Astrocyte of the cerebellum (primary cell): ENCODE measurements around the gene CERS5.

Source experiments
- DNase-seq: peaks from one replicate; pipeline ENCODE4 v3.0.0-alpha.2; 2011; ENCODE audit warnings: low read depth
- H3K4me3 ChIP-seq: 2 replicates; pipeline ENCODE4 v1.5.1; 2011; ENCODE audit warnings: mild to moderate bottlenecking, low read depth, low read length, moderate library complexity
- in situ Hi-C: cut with HindIII; loops from 2 replicates; pipeline ENCODE4 v1.10.0; 2017; ENCODE audit warnings: low sequenced_read_pairs
- TF ChIP-seq, protein P1 (sequence below): IDR thresholded peaks from 2 replicates; pipeline ENCODE4 v1.5.1; 2012; ENCODE audit warnings: low read length, low read depth, moderate library complexity, mild to moderate bottlenecking; ENCODE audit errors: missing control alignments

The CERS5 gene

DNA sequence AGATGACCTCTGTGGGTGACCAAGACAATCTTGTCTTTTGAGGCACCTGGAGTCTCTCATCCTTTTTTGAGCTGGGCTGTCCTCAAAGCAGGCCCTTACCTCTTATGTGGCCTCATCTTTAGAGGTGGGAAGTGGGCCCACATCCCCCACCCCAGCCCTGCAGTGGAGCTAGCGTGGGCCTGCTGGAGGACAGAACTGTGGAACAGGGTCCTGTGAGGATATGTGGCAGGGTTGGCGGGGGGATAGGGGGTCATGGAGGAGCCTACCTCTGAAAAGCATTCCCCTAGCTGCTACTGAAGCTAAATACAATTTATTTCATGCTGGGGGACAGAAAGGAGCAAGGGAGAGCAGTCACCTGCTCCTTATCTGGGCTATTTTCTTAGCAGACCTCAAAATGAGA is 63.8 kb downstream of the CERS5 start:
- in situ Hi-C loops: loop anchor here (5.0 kb wide), 2 partner anchors 36 to 54 kb away; no protein-coding TSS in a partner anchor
- H3K4me3 ChIP-seq: no peak overlapping the region
- TF ChIP-seq, protein P1, sequence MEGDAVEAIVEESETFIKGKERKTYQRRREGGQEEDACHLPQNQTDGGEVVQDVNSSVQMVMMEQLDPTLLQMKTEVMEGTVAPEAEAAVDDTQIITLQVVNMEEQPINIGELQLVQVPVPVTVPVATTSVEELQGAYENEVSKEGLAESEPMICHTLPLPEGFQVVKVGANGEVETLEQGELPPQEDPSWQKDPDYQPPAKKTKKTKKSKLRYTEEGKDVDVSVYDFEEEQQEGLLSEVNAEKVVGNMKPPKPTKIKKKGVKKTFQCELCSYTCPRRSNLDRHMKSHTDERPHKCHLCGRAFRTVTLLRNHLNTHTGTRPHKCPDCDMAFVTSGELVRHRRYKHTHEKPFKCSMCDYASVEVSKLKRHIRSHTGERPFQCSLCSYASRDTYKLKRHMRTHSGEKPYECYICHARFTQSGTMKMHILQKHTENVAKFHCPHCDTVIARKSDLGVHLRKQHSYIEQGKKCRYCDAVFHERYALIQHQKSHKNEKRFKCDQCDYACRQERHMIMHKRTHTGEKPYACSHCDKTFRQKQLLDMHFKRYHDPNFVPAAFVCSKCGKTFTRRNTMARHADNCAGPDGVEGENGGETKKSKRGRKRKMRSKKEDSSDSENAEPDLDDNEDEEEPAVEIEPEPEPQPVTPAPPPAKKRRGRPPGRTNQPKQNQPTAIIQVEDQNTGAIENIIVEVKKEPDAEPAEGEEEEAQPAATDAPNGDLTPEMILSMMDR: no peak
- no peak for DNase-seq

DNA sequence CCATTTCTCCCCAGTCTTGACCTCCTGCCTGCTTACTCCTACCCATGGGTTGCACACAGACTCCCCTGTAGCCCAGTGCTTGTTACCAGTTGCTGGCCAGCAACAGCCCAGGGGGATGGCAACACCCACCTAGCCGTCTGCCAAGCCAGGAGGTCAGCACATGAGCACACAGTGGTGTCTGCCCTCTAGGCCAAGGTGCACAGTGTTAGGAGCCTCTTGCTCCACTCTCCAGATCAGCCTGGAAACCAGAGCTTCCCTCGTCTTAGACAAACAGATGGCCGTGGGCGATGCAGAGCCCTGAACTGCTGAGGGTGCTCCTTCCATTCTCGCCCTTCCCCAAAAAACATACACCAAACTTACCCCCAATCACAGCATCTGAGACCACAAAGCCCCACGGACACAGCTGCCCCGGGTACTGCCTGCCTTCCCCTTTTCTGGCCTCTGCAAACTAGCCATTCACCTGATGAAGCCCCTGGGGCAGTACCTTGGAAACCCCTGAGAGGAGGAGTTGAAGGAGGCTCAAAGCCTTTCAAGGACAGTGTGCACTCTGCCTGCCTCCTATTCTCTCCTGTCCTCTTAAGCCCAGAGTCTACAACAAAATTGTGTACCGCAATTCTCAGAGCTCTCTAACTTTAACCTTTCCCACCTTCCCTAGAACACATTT is 64.4 kb downstream of the CERS5 start:
- in situ Hi-C loops: loop anchor here (5.0 kb wide), 2 partner anchors 35 to 55 kb away; no protein-coding TSS in a partner anchor
- no peak overlapping the region for H3K4me3 ChIP-seq
- no peak for DNase-seq
- TF ChIP-seq, protein P1: no peak

DNA sequence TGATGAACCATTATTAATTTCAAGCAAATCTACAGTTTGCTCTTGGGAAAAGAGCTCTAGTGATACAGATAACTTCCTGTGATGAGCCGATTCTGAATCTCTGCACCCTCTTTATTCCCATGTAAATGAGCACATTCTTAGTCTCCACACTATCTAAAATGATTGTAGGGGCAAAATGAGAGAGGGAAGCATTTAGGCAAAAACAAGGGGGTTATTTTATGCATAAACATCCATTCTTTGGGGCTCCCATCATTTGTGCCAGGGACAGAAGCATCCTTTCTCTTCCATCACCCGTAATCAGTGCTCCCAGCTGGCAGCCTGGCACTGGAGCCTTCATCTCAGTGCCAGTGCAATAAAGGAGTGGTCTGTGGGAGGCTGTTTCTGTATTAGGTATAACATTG is 65.0 kb downstream of the CERS5 start:
- no peak overlapping the region for H3K4me3 ChIP-seq
- in situ Hi-C loops: loop anchor here (5.0 kb wide), 2 partner anchors 35 to 55 kb away; no protein-coding TSS in a partner anchor
- DNase-seq: no peak
- TF ChIP-seq, protein P1: no peak

DNA sequence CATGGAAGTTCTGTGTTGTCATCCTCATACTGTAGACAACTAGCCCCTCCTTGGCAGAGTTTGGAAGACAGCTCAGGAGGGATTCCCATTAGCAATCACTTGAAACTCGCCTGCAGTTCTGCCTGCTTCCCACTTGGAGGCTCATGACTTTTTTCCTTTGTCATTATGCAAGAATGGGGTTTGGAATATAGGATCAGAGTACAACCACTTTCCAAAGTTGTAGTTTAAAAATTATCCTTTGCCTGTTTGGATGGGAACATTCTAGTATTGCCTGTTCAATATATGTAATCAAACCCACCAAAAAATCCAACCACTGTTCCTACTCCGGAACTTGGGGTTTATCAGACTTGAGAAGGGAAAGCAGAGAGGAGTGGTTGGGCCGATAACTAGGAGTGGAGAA is 65.5 kb downstream of the CERS5 start:
- H3K4me3 ChIP-seq: no peak overlapping the region
- in situ Hi-C loops: loop anchor here (5.0 kb wide), 2 partner anchors 34 to 56 kb away; no protein-coding TSS in a partner anchor
- TF ChIP-seq, protein P1: peak; percentile 73
- peak; percentile 41 for DNase-seq

DNA sequence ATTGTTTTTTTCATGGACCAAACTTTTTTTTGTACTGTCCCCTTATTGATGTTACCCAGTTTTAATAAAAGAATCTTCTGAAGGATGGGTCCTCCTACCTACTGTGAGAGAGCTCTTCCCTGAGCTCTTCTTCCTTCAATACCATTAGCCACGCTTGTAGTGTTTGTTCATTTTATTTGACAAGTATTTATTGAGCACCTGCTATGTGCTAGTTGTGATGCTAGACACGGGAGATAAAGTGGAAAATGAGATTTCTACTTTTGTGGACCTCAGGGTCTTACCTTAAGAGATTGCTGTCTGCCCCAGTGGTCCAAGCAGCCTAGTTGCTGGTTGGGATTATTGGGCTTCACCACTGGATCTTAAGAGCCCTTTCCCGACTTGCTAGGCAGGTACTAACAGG is 66.6 kb downstream of the CERS5 start:
- no peak for DNase-seq
- TF ChIP-seq, protein P1: no peak
- in situ Hi-C loops: loop anchor here (5.0 kb wide), 2 partner anchors 33 to 57 kb away; no protein-coding TSS in a partner anchor
- no peak overlapping the region for H3K4me3 ChIP-seq

DNA sequence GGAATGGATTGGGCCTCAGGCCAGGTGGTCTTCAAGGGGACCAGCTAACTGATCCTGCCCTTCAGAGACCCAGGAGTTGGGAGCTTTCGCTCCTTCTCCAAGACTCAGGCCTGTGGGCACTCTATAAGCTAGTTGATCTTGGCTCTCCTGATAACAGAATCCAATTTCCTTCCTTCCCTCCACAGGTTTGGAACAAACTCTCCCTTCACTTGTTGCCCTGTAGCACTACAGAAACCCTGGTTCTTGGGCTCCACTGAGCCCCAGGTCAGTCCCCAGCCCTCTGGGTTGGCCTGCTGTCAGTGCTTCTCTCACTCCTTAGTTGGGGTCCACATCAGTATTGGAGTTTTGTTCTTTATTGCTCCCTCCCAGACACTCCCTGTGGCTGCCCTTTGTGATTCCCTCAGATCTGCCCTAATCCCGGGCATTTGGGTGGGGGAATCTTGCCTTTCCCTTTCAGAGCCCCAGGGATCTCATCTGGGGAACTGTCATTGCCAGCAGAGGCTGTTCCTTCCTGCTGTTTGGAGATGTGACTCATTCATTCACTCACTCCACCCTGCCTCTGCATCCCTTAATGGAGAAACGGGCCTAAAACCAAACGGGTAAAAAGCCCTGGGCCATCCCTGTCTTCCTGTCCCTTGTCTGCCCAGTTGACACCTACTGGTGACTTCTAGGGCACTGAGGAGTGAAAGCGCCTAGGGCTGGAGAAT is 67.7 kb downstream of the CERS5 start:
- no peak for DNase-seq
- TF ChIP-seq, protein P1: no peak
- no peak overlapping the region for H3K4me3 ChIP-seq
- in situ Hi-C loops: loop anchor here (5.0 kb wide), 2 partner anchors 32 to 58 kb away; no protein-coding TSS in a partner anchor
